DOHH2 (cell line): ENCODE measurements around the gene EGFLAM.

Experiments
- EZH2phosphoT487 ChIP-seq: fragments of 200-600 bp; sonication (generic); IDR thresholded peaks from 2 replicates; pipeline ENCODE4 v1.6.1; 2017; ENCODE audit warnings: borderline replicate concordance, mild to moderate bottlenecking, antibody characterized with exemption, low read length, moderate library complexity, mixed read lengths
- TF ChIP-seq, protein P1 (sequence below): fragments of 200-600 bp; sonication (generic); IDR thresholded peaks from one replicate; pipeline ENCODE4 v1.5.1; 2014; ENCODE audit warnings: antibody characterized with exemption, mild to moderate bottlenecking, low read depth, low read length; ENCODE audit not compliant: poor library complexity, severe bottlenecking

DNA sequence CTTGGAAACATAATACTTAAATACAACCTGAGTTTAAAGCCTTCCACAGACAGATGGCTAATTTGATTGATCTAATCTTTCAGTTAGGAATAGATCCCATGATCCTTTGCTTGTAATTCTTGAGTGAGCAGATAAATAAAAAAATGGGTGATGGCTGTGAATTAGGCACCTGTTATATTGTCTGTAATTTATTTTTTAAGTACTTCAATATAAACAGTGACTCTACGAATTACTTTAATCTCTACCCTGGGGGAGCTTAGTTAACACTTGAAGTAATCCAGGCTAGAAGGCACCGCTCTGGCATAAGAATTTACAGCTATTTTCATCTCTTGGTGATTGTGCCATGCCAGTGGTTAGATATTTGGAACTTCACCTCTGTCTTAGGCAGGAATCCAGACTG is 9.0 kb downstream of the EGFLAM start:
- TF ChIP-seq, protein P1, sequence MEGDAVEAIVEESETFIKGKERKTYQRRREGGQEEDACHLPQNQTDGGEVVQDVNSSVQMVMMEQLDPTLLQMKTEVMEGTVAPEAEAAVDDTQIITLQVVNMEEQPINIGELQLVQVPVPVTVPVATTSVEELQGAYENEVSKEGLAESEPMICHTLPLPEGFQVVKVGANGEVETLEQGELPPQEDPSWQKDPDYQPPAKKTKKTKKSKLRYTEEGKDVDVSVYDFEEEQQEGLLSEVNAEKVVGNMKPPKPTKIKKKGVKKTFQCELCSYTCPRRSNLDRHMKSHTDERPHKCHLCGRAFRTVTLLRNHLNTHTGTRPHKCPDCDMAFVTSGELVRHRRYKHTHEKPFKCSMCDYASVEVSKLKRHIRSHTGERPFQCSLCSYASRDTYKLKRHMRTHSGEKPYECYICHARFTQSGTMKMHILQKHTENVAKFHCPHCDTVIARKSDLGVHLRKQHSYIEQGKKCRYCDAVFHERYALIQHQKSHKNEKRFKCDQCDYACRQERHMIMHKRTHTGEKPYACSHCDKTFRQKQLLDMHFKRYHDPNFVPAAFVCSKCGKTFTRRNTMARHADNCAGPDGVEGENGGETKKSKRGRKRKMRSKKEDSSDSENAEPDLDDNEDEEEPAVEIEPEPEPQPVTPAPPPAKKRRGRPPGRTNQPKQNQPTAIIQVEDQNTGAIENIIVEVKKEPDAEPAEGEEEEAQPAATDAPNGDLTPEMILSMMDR, result no peak
- TF ChIP-seq EZH2phosphoT487, result no peak
